Stimulated activated CD4-positive, alpha-beta T cell treated with anti-CD3 and anti-CD28 coated beads, Interleukin-12 subunit alpha, Interleukin-12 subunit beta, amount 100 ng/mL, for 4 hours (primary cell): ENCODE measurements around the gene RGL2.

Experiments
- DNase-seq: peaks from one replicate; pipeline ENCODE4 v3.0.0-alpha.2; 2020

RGL2 gene

GRCh38 chr6:33316603-33317418 is 18.1 kb upstream of the RGL2 start:
- no peak for DNase-seq

GRCh38 chr6:33315793-33316602 is 17.3 kb upstream of the RGL2 start:
- no peak for DNase-seq

GRCh38 chr6:33314943-33315792 is 16.4 kb upstream of the RGL2 start:
- no peak for DNase-seq

DNA sequence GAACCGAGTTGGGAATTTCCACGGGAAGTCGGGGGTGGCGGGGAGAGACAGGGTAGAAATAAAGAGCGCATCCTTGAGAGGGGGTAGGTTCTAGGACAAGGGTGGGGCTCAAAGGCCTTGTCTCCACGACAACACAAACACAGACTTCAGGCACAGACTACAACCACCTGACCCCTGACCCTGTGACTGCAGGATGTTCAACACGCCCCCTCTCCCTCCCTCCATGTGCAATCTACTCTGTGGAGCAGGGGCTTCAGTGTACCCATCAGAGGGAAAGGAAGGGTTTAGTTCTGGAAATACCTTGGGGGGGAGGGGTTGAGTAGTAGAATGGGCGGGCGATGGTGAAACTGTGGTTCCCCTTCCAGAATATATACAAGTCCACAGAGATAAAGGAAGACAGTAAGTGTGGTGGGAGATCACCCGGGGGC is 15.8 kb upstream of the RGL2 start:
- peak; percentile 53 for DNase-seq

- DNase-seq, result peak; percentile 76
Measured at GRCh38 chr6:33313709-33314514, 15.2 kb upstream of the RGL2 start, which contains the start of gene TAPBP. Gene TAPBP, minus strand, starts transcription at chr6:33314078. Its CDS starts 37 bp downstream, at chr6:33314041.

DNA sequence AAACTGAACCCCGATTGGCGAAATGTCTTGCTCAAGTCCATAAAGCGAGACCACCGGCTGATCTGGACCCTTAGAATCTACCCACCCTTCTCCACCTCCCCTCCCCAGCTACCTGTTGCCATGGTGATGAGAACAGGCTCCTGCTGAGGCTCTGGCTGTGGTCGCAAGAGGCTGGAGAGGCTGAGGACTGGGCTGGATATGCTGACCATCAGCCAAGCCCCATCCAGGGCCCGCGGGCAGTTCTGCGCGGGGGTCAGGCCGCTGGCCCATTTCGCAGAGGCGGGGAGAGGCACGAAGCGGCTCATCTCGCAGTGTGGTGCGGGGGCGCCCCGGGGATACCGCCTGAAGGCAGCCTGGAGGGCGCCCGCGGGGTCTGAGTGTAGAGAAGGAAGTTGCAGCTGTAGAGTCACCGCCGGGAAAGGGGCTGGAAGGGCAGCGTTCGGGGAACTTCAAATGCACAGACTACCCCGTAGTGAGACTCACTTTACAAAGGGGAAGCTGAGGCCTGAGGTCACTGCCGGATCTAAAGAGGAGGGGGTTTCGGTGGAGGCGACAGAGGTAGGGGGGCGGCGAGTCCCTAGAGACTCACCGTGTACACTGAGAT is 14.5 kb upstream of the RGL2 start:
- DNase-seq, result peak; percentile 51

DNA sequence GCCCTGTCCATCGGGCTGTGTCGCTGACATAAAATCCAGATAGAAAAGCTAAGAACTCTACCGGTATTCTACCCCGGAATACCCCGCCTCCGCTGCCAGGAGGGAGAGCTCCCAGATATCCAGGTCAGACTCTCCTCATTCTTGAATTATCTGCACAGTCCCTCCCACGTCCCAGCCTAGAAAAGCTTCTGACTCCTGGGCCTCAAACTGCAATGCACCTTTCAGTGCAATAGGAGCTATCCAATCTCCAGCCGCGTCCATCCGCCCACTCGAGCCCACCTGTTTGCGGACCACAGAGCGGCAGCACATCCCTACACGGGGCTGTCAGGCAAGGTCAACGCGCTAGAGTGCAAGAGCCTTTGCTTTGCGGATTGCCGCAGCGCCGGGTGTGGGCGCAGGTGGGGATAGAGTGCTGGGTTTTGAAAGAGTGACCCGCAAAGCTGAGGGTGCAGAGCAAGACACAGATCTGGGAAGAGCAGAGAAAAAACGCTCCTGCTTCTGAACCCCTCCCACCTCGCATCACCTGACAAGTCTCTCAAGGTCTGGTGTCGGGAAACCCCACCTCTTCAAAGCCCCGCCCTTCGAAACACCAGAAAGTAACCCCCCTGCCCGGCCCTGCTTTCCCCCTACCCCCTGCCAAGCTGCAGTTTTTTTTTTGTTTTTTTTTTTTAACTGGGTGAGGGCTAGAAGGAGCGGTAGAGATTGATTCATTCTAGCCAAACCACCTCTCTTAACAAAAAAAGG is 13.8 kb upstream of the RGL2 start:
- DNase-seq, result peak; percentile 74

GRCh38 chr6:33306356-33306755 is 7.6 kb upstream of the RGL2 start:
- DNase-seq, result no peak

- DNase-seq, result no peak
Measured at GRCh38 chr6:33305052-33305451, 6.3 kb upstream of the RGL2 start.

DNA sequence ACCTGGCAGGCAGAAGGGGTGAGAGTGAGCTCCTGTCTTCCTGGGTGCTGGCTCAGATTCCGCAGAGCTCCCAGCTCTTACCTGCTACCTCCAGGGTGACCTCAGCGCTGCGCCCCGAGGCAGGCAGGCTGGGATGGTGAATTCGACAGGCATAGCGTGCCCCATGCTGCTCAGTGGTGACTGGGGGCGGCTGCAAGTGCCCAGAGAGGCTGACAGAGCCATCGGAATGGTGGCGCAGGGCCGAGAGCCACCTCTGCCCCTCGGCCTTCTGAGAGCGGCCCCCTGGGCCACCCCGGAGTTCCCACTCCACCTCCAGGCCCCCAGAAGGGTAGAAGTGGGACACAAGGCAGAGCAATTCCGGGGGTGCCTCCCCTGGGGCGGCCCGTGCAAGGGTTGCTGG is 5.5 kb upstream of the RGL2 start:
- no peak for DNase-seq

- no peak for DNase-seq
Measured at GRCh38 chr6:33301877-33302276, 3.1 kb upstream of the RGL2 start.

GRCh38 chr6:33299237-33299944 is 649 bp upstream of the RGL2 start:
- peak; percentile 94 for DNase-seq

DNA sequence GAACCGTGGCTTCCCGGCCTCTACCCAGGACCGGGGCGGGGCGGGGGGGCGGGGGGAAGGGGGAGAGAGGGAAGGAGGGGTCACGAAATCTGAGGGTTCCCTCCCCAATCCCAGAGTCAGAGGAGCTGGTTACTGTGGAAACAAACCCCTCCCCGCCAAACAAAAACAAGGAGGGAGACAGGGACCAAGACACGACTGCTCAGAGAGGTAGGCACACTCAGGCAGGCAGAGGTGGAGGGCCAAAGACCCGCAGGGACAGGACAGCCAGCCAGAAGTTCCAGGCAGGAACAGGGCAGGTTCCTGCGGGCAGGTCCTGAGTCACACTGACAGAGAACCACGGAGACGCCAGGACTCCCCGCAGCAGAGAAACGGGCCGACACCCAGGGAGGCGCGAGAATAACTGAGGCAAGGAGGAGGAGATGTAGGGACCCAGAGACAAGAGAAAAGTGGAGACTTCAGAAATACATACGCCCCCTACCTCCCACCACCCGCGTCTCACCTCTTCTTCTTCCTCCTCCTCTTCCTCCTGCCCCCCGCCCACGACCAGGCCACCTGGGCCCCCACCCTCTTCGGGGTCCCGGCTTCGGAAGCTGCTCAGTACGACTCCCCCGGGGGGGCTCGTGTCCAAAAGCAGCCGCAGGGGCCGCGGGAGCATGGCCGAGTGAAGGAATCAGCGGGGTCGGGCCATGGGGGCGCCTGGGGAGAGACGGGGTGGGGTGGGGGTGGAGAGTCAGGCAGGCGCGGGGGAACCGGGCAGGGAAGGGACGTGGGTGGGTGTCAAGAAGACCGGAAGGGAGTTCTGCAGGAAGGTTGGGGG is 578 bp downstream of the RGL2 start:
- DNase-seq, result no peak

- DNase-seq, result no peak
Measured at GRCh38 chr6:33297406-33297955, 1.3 kb downstream of the RGL2 start.

DNA sequence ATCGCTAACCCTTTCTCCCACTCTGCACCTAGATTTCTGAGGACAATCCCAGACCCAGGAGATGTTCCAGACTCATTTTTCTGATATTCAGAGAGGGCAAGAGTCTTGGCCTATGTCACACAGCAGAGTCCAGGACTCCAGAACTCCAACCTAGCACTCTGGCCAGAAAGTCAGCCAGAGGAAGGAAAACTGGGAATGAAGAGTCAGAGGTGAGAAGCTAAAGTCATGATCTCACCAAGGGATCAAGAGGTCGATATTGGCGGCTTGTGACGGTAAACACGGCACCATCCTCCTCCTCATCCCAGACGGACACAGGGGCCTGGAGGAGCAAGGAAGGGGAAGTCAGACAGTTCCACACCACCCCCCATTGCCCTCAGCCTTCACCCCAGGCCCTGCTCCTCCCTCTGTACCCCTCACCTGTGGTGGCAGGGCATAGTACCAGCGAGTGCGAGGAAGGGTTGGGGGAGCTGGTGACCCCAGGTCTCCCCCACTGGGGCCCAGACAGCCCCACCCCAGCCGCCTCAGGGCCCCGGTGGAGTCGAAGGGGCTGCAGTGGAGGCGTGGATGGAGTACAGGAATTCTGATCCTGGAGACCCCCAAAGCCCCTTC is 1.8 kb downstream of the RGL2 start:
- DNase-seq, result no peak

DNA sequence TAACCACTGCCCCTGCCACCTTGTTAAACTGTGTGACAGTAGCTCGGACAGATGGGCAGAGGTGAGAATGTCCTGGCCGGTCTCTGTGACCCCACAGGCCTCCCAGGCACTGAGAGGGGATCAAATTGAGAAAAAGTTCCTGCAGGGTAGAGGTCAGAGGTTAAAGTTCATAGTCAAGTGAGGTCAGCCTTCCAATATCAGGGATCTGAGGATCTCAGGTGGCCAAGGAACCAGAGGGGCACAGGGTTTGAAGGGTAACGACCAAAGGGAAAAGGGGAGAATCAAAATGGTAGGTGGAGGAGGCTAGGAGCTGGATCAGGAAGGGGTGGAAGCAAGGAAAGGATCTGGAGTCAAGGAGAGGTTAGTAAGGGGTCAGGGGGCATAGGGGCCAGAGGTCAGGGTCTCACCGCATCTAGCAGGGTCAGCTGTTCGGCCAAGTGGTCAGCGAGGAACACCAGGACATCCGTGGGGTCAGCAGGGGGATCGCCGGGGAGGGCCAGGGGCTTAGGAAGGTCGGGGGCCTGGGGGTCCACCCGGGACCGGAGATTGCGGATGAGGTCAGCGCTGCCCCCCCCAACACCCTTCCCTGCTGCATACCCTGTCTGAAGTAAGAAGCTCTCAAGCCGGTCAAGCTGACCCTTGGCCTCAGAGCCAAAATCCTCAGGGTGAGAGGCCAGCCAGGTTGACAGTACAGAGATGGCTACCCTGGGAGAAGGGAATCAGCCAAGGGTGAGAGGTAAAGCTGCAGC is 2.9 kb downstream of the RGL2 start:
- DNase-seq, result no peak

GRCh38 chr6:33294086-33294823 is 4.5 kb downstream of the RGL2 start:
- no peak for DNase-seq
